Measurements from ENCODE around the gene LRSAM1.

GRCh38 chr9:127494304-127494702, 43.0 kb downstream of the LRSAM1 start:
- no peak for TF ChIP-seq POLR2A (IDR thresholded peaks at IDR 0.05)
- no peak for TF ChIP-seq CTCF (IDR thresholded peaks at IDR 0.05)

Data from testis (tissue), 2 donors.